ENCODE results near the gene ZBTB3.

ZBTB3 gene

DNA sequence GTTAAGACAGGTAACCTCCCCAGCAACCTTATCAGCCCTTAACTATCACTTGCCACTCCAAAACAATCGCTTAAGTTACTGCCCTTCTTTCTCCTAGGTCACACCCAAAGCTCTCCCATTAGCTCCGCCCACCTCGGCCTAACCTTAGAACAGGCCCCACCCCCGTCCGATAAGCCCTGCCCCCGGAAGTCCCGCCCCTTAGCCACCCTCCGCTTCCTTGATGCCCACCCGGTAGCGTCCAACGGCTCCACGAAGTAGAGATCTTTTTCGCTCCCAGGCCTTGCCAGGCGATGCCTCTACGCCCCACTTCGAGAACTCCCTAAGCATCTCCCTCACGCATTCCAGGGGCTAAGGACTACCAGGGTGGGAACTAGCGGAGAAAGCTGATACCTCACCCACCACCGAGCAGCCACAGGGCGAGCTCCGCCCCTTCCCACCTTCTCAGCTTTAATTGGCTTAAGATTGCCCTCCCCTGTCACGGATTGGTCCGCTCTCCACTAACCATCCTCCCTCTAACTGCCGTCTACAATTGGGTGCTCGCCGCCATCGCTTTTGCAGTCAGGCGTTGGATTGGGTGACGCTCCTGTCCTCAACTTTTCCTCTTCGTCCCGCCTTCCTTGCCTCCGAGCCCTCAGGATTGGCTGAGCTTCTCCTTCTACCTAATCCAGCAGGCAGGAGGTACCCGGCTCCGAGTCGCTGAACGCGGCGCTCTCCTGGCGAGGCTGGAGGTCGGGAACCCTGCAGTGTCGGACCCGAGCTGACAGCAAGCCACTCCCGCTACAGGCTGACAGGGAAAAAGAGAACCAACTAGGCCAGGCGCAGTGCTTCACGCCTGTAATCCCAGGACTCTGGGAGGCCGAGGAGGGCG is at the start of gene ZBTB3:
Gene ZBTB3, minus strand, starts transcription at position 425 of the 868 bp plus-strand sequence. CDS start 496 bp downstream, outside the sequence.
- peak within 1 kb of the TSS; percentile 92 for H3K4me3 ChIP-seq
- H3K27ac ChIP-seq, result peak within 1 kb of the TSS; percentile 91 to 99
- TF ChIP-seq, protein P1, sequence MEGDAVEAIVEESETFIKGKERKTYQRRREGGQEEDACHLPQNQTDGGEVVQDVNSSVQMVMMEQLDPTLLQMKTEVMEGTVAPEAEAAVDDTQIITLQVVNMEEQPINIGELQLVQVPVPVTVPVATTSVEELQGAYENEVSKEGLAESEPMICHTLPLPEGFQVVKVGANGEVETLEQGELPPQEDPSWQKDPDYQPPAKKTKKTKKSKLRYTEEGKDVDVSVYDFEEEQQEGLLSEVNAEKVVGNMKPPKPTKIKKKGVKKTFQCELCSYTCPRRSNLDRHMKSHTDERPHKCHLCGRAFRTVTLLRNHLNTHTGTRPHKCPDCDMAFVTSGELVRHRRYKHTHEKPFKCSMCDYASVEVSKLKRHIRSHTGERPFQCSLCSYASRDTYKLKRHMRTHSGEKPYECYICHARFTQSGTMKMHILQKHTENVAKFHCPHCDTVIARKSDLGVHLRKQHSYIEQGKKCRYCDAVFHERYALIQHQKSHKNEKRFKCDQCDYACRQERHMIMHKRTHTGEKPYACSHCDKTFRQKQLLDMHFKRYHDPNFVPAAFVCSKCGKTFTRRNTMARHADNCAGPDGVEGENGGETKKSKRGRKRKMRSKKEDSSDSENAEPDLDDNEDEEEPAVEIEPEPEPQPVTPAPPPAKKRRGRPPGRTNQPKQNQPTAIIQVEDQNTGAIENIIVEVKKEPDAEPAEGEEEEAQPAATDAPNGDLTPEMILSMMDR (IDR thresholded peaks at IDR 0.05), result no peak
- peak; percentile 98 for DNase-seq (ENCODE audit: low spot score)

- DNase-seq (ENCODE audit: low spot score), result no peak
- Histone ChIP-seq H3K27ac (no peak overlapping the region), H3K4me3 (no peak overlapping the region)
- TF ChIP-seq, protein P1 (IDR thresholded peaks at IDR 0.05), result no peak
Measured at GRCh38 chr11:62801071-62801470, 47.1 kb upstream of the ZBTB3 start.

DNA sequence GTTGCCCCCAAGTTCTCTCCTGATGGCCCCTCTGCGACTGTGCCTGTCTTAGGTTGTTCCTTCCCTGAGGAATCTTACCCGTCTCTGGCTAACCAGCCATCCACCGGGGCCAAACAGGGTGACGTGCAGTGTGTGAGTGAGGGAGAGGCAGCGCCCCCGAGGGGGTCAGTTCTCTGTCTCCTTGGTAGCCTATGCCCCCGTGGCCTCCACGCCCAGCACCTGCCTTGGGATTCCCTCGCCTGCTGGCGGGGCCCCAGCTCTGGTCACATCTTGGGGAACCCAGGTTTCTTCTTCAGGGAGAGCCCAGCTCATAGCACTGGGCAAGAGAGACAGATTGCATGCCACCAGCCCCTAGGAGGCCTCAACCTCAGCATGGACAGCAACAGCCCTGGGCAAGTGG is 45.5 kb upstream of the ZBTB3 start:
- Histone ChIP-seq H3K27ac (no peak overlapping the region), H3K4me3 (no peak overlapping the region)
- no peak for DNase-seq (ENCODE audit: low spot score)
- TF ChIP-seq, protein P1 (IDR thresholded peaks at IDR 0.05), result no peak

DNA sequence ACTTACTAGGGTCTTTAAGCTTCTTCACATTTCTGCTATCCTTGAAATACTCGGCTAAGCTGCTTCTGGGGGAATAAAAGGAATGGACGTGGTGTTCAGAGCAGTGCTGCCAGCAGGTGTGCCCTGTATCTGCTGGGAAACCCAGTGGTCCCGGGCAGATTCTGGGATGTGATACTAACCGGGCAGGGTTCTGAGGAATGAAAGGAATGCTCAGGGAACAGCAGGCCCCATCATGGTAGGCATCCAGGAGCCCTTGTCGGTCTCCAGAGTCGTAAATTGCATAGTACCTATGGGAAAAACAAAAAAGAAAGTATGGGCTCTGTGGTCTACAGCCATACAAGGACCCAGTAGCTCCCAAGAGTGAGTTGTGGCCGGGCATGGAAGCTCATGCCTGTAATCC is 42.3 kb upstream of the ZBTB3 start:
- DNase-seq (ENCODE audit: low spot score), result no peak
- TF ChIP-seq, protein P1 (IDR thresholded peaks at IDR 0.05), result no peak
- H3K27ac ChIP-seq, result no peak overlapping the region
- H3K4me3 ChIP-seq, result no peak overlapping the region

DNA sequence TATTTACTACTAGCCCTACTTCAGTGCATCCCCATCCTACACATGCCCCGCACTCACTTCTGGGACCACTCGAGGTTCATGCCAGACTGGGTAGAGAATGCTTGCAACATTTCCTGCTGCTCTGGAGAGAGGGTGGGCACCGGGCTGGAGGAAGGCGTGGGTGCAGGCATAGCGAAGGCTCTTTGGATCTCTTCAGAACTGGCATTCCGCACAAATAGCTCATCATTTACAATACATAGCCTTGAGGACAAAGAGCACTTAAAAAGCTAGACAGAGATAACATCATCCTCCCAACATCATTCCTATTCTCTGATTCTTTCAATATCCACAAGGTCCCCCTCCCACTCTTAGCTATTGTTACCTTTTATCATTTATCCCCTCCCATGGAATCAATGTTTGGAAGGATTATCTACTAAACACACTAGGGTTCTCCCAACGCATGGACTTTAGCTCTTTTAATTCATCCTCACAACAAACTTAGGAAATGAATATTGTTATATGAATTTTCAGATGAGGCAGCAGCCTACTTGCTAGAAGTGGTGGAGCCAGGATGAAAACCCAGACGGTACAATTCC is 40.3 kb upstream of the ZBTB3 start:
- TF ChIP-seq, protein P1 (IDR thresholded peaks at IDR 0.05), result no peak
- H3K4me3 ChIP-seq, result no peak overlapping the region
- no peak for DNase-seq (ENCODE audit: low spot score)
- H3K27ac ChIP-seq, result no peak overlapping the region

- peak overlapping the region; percentile 78 for H3K4me3 ChIP-seq
- H3K27ac ChIP-seq, result peak overlapping the region; percentile 61 to 72
- no peak for DNase-seq (ENCODE audit: low spot score)
- TF ChIP-seq, protein P1 (IDR thresholded peaks at IDR 0.05), result no peak
Measured at GRCh38 chr11:62792202-62792575, 38.2 kb upstream of the ZBTB3 start.

All from coronary artery (tissue), 2 donors.